Skeletal muscle tissue (tissue), 4 donors: Measurements from ENCODE around the gene MGAT5B. TPM values are rescaled to one million over a fixed set of nuclear protein-coding genes. Genes with fewer than 3 reads are reported as not detected.

Source experiments
- H3K27ac ChIP-seq: one replicate; pipeline ENCODE4 v1.7.0; 2013; ENCODE audit warnings: mild to moderate bottlenecking, low read depth, low read length, inconsistent platforms
- H3K27me3 ChIP-seq, 3 donors: one replicate each; pipeline ENCODE4 v1.7.0; 2013; ENCODE audit warnings: low read length in 3 of 3; ENCODE audit not compliant: control insufficient read depth in 3 of 3, insufficient read depth in 3 of 3
- H3K36me3 ChIP-seq, 3 donors: one replicate each; pipeline ENCODE4 v1.7.0; 2013; ENCODE audit warnings: low read length in 3 of 3; ENCODE audit not compliant: control insufficient read depth in 3 of 3, insufficient read depth in 3 of 3
- H3K4me1 ChIP-seq, 3 donors: one replicate each; pipeline ENCODE4 v1.7.0; 2013; ENCODE audit warnings: low read length in 3 of 3, mild to moderate bottlenecking in 3 of 3; ENCODE audit not compliant: control insufficient read depth in 3 of 3, insufficient read depth in 3 of 3
- H3K4me3 ChIP-seq, 3 donors: one replicate each; pipeline ENCODE4 v1.7.0; 2013; ENCODE audit warnings: low read length in 3 of 3
- H3K9ac ChIP-seq, 3 donors: one replicate each; pipeline ENCODE4 v1.7.0; 2013; ENCODE audit warnings: low read length in 3 of 3, mild to moderate bottlenecking in 3 of 3, moderate library complexity in 2 of 3, low read depth in 1 of 3
- H3K9me3 ChIP-seq, 3 donors: one replicate each; pipeline ENCODE4 v1.7.0; 2013; ENCODE audit warnings: low read length in 3 of 3; ENCODE audit not compliant: control insufficient read depth in 3 of 3
- total RNA-seq: library from RNA; depleted of rRNA; stranded (reverse); fragments of >200 nt; gene quantifications from one replicate; pipeline ENCODE4 v1.2.3, GENCODE V29; 2014
- donor health status: Osteomylitis.

The MGAT5B gene
- total RNA-seq, 1 donor from 2014 or later: not detected

DNA sequence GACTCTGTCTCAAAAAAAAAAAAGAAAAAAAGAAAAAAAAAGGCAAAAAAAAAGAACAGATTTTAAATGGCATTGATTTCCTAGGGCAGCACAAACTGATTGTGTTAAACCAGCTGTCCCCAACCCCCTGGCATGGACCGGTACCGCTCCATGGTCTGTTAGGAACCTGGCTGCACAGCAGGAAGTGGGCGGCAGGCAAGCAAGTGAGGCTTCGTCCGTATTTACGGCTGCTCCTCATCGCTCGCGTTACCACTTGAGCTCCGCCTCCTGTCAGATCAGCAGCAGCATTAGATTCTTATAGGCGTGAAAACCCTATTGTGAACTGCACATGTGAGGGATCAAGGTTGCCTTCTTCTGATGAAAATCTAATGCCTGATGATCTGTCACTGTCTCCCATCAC, 26.6 kb downstream of the MGAT5B start:
- H3K27ac ChIP-seq: no peak overlapping the region
- H3K9me3 ChIP-seq: no peaks in the 10 kb centered on the region
- H3K36me3 ChIP-seq: no peaks in the 10 kb centered on the region
- H3K27me3 ChIP-seq: peaks cover 5 to 9% (median 7%) of the 10 kb centered on the region in 3 donors
- no peaks in the 10 kb centered on the region for H3K4me1 ChIP-seq
- H3K9ac ChIP-seq: no peak overlapping the region
- H3K4me3 ChIP-seq: no peak overlapping the region

DNA sequence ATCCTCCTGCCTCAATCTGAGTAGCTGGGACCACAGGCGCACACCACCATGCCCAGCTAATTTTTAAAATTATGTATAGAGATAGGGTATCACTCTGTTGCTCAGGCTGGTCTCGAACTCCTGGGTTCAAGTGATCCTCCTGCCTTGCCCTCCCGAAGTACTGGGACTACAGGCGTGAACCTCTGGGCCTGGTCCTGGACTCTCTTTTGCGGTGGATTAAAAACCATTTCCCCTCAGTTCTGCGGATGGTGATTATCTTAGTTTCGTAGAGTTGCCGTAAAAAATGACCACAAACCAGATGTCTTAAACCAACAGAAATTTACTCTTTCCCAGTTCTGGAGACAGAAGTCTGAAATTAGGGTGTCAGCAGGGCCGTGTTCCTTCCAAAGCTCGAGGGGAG, 28.8 kb downstream of the MGAT5B start:
- no peak overlapping the region for H3K27ac ChIP-seq
- H3K4me1 ChIP-seq: peaks cover 0 to 8% (median 1%) of the 10 kb centered on the region in 3 donors
- H3K9ac ChIP-seq: no peak overlapping the region
- peaks cover 8 to 12% (median 9%) of the 10 kb centered on the region in 3 donors for H3K27me3 ChIP-seq
- no peaks in the 10 kb centered on the region for H3K36me3 ChIP-seq
- H3K4me3 ChIP-seq: no peak overlapping the region
- no peaks in the 10 kb centered on the region for H3K9me3 ChIP-seq

DNA sequence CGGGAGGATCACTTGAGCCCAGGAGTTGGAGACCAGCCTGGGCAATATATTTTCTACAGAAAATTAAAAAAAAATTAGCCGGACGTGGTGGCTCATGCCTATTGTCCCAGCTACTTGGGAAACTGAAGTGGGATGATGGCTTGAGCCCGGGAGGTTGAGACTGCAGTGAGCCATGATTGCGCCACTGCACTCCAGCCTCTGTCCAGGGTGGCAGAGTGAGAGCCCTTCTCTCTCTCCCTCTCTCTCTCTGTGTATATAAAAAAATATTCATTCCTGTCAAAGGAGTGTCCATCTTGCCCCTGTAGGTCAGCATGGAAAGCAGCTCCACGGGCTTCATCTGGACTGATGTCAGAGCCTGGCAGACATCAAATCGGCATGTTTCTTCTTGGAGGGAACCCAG, 31.2 kb downstream of the MGAT5B start:
- Histone ChIP-seq H3K27ac (no peak overlapping the region), H3K9me3 (no peaks in the 10 kb centered on the region), H3K36me3 (no peaks in the 10 kb centered on the region), H3K4me1 (peaks cover 0 to 8% (median 2%) of the 10 kb centered on the region in 3 donors), H3K27me3 (peaks cover 9 to 25% (median 22%) of the 10 kb centered on the region in 3 donors), H3K4me3 (no peak overlapping the region), H3K9ac (no peak overlapping the region)

DNA sequence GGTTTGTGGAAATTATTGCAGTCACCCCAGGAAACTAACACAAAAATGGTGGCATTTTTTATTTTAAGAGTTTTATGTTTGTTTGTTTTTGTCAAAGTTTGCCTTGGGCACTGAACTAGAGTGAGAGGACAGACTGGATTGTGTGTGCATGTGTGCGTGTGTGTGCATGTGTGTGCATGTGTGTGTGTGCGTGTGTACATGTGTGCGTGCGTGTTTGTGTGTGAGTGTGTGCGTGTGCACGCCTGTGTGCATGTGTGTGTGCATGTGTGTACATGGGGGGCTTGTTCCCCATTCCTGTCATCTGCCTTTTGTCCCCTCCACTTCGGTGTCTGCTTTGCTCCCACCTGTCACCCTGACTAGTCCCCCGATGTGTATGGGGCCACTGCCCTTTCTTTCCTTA, 32.5 kb downstream of the MGAT5B start:
- H3K4me1 ChIP-seq: peaks cover 0 to 8% (median 2%) of the 10 kb centered on the region in 3 donors
- H3K27ac ChIP-seq: no peak overlapping the region
- no peak overlapping the region for H3K4me3 ChIP-seq
- H3K36me3 ChIP-seq: no peaks in the 10 kb centered on the region
- no peaks in the 10 kb centered on the region for H3K9me3 ChIP-seq
- H3K9ac ChIP-seq: no peak overlapping the region
- peaks cover 9 to 28% (median 28%) of the 10 kb centered on the region in 3 donors for H3K27me3 ChIP-seq

DNA sequence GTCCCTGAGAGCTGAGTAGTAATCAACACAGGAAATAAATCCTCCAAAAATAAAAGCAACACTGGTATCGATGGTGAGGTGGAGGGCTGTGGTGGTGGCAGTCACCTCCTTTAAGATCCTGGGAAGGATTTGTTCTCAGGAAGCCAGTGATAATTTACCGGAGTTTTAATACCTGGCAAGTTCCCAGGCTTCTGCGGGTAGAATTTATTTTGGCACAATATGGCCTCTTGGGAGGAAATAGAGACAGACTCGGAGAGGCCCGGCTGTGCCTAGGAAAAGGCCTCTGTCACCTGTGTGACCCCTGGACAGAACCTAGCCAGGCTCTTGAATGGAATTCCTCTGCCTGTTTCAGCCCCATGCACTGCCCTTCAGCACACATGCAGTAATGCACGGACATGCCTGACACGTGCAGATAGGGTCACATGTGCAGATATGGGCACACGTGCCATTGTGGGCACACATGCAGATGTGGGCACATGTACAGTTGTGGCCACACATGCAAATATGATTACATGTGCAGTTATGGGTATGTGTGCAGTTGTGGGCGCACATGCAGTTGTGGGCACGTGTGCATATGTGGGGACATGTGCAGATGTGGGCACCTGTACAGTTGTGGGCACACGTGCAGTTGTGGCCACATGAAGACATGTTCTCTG, 33.5 kb downstream of the MGAT5B start:
- H3K4me1 ChIP-seq: peaks cover 0 to 8% (median 2%) of the 10 kb centered on the region in 3 donors
- H3K9ac ChIP-seq: no peak overlapping the region
- no peaks in the 10 kb centered on the region for H3K36me3 ChIP-seq
- no peaks in the 10 kb centered on the region for H3K9me3 ChIP-seq
- no peak overlapping the region for H3K4me3 ChIP-seq
- H3K27ac ChIP-seq: no peak overlapping the region
- peaks cover 9 to 31% (median 28%) of the 10 kb centered on the region in 3 donors for H3K27me3 ChIP-seq

DNA sequence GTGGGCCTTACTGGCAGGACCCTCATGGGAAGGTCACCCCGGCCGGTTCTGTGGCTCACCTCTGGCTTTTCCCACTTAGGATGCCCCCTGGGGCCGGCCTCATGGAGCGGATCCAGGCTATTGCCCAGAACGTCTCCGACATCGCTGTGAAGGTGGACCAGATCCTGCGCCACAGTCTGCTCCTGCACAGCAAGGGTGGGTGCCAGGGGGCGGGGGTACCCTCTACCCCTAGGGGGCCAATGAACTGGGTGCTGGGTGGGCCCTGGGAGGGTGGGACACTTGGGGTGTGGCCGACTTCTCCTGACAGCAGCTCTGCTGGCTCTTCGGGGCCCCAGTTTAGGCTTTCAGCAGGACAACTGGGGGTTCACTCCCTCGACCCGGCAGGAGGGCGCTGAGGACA, 34.3 kb downstream of the MGAT5B start:
- Histone ChIP-seq H3K4me3 (no peak overlapping the region), H3K9ac (no peak overlapping the region), H3K9me3 (no peaks in the 10 kb centered on the region), H3K36me3 (no peaks in the 10 kb centered on the region), H3K4me1 (peaks cover 0 to 8% (median 2%) of the 10 kb centered on the region in 3 donors), H3K27ac (no peak overlapping the region), H3K27me3 (peaks cover 9 to 31% (median 28%) of the 10 kb centered on the region in 3 donors)

DNA sequence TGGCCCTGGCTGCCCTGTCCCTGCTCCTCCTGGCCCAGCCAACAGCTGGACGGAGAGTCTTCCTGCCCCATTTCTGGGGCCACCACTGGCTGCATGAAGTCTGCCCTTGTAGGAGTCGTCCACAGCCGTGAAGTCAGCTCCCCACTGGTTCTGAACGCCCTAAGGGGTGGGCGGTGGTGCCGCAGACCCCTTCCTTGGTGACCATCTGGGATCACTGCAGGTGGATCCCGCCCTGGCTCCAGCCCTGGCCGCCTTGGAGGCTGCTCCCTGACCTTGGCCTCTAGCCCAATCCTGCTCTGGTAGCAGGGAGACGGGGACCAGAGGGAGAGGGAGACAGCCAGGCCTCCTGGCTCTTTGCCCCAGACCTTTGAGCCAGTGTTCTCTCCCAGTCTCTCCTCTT, 35.4 kb downstream of the MGAT5B start:
- Histone ChIP-seq H3K4me3 (no peak overlapping the region), H3K9ac (no peak overlapping the region), H3K27me3 (peaks cover 9 to 31% (median 28%) of the 10 kb centered on the region in 3 donors), H3K27ac (no peak overlapping the region), H3K9me3 (no peaks in the 10 kb centered on the region), H3K4me1 (peaks cover 0 to 8% (median 2%) of the 10 kb centered on the region in 3 donors), H3K36me3 (no peaks in the 10 kb centered on the region)

DNA sequence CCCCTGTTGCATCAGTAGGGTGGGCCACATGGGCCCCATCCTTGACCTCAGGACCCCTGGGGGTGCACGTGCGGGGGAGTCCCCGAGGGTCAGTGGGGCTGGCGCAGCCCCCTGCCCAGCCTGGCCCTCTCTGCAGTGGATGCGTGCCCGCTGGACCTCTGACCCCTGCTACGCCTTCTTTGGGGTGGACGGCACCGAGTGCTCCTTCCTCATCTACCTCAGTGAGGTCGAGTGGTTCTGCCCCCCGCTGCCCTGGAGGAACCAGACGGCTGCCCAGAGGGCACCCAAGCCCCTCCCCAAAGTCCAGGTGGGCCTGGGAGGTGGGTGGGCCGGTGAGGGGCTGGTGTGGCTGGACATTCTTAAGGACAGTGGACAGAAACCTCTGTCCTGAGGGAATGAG, 35.9 kb downstream of the MGAT5B start:
- H3K27me3 ChIP-seq: peaks cover 4 to 28% (median 27%) of the 10 kb centered on the region in 3 donors
- no peaks in the 10 kb centered on the region for H3K36me3 ChIP-seq
- H3K27ac ChIP-seq: no peak overlapping the region
- peaks cover 0 to 8% (median 2%) of the 10 kb centered on the region in 3 donors for H3K4me1 ChIP-seq
- H3K4me3 ChIP-seq: no peak overlapping the region
- H3K9ac ChIP-seq: no peak overlapping the region
- H3K9me3 ChIP-seq: no peaks in the 10 kb centered on the region

DNA sequence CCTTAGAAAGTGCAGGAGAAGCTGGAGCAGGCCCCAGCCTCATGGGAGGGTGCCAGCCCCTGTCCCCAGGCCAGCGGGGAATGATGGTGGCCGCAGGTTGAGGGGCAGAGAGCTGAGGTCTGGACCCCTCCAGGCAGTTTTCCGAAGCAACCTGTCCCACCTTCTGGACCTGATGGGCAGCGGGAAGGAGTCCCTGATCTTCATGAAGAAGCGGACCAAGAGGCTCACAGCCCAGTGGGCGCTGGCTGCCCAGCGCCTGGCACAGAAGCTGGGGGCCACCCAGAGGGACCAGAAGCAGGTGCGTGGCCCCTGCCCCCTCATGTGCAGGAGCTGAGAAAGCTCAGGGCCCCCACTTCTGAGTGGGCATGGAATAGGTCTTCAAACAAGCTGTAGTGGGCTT, 36.8 kb downstream of the MGAT5B start:
- Histone ChIP-seq H3K27me3 (peaks cover 0 to 27% (median 22%) of the 10 kb centered on the region in 3 donors), H3K4me3 (no peak overlapping the region), H3K36me3 (no peaks in the 10 kb centered on the region), H3K9ac (no peak overlapping the region), H3K9me3 (no peaks in the 10 kb centered on the region), H3K4me1 (peaks cover 0 to 8% (median 2%) of the 10 kb centered on the region in 3 donors), H3K27ac (no peak overlapping the region)

DNA sequence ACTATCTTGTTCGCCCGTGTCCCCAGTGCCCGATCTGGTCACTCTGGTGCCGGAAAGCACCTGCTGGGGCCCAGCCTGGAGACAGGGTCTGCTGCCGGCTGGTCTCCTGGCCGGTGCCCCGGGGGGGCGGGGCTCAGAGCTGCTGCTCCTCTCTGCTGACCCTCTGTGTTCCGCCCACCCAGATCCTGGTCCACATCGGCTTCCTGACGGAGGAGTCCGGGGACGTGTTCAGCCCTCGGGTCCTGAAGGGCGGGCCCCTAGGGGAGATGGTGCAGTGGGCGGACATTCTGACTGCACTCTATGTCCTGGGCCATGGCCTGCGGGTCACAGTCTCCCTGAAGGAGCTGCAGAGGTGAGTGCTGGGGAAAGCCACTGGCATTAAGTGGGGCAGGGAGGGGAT, 37.6 kb downstream of the MGAT5B start:
- Histone ChIP-seq H3K4me3 (no peak overlapping the region), H3K36me3 (no peaks in the 10 kb centered on the region), H3K9ac (no peak overlapping the region), H3K27ac (no peak overlapping the region), H3K4me1 (peaks cover 0 to 6% (median 2%) of the 10 kb centered on the region in 3 donors), H3K9me3 (no peaks in the 10 kb centered on the region), H3K27me3 (peaks cover 0 to 27% (median 19%) of the 10 kb centered on the region in 3 donors)
